Right lobe of liver (tissue), 6 donors: ENCODE measurements around the gene TTLL6. TPM values are rescaled to one million over a fixed set of nuclear protein-coding genes. Genes with fewer than 3 reads are reported as not detected.

Experiments used
- ATAC-seq, 4 donors: fragments of 200-7000 bp; cut with Tn5 transposase; one replicate each; pipeline ENCODE4 v1.9.1; 2020; ENCODE audit warnings: mild to moderate bottlenecking in 4 of 4, moderate library complexity in 4 of 4
- DNase-seq, 3 donors: peaks; one replicate each; pipeline ENCODE4 v3.0.0-alpha.2; 2020
- H3K27ac ChIP-seq, 3 donors: fragments of 200-600 bp; one replicate each; pipeline ENCODE4 v1.8.0; 2022
- H3K27me3 ChIP-seq, 2 donors: fragments of 200-600 bp; one replicate each; pipeline ENCODE4 v1.8.0; 2022
- H3K36me3 ChIP-seq, 4 donors: fragments of 200-600 bp; sonication (generic) in 1 of 4; one replicate each; pipeline versions ENCODE4 v1.5.1 to v1.8.0; 2017 to 2022; ENCODE audit warnings: control low read depth in 1 of 4
- H3K4me1 ChIP-seq, 4 donors: fragments of 200-600 bp; sonication (generic) in 1 of 4; one replicate each; pipeline versions ENCODE4 v1.5.1 to v1.8.0; 2017 to 2022; ENCODE audit warnings: control low read depth in 1 of 4
- H3K4me3 ChIP-seq, 3 donors: fragments of 200-600 bp; one replicate each; pipeline ENCODE4 v1.8.0; 2022
- H3K9me3 ChIP-seq, 4 donors: fragments of 200-600 bp; sonication (generic) in 1 of 4; one replicate each; pipeline versions ENCODE4 v1.5.1 to v1.8.0; 2017 to 2022; ENCODE audit warnings: control low read depth in 1 of 4
- CTCF ChIP-seq, 4 donors: fragments of 200-600 bp in 3 of 4; fragments of 450-650 bp in 1 of 4; IDR thresholded peaks; one replicate each; pipeline versions ENCODE4 v1.5.1 to v1.8.0; 2016 to 2022; ENCODE audit warnings: antibody characterized with exemption in 4 of 4, mild to moderate bottlenecking in 2 of 4
- POLR2A ChIP-seq: fragments of 450-650 bp; IDR thresholded peaks from one replicate; pipeline ENCODE4 v1.6.1; 2017; ENCODE audit warnings: antibody characterized with exemption, mild to moderate bottlenecking
- WGBS: methylation state at CpG from one replicate; pipeline ENCODE4 v1.1.6; 2018; ENCODE audit warnings: low coverage, low lambda C conversion rate; ENCODE audit not compliant: insufficient coverage; ENCODE audit errors: missing lambda C conversion rate; 5-methylcytosine and 5-hydroxymethylcytosine counted together
- intact Hi-C, 2 donors: fragments of 100-400 bp; cut with DNase I; formaldehyde crosslinking; loops; one replicate each; pipeline versions ENCODE4 v1.11.2 to v1.14.1; 2022
- total RNA-seq, 6 experiments: library from RNA; depleted of rRNA in 2 of 6; stranded (reverse); fragments of >200 nt in 2 of 6; fragmentation: NEBNext Ultra II Directional in 3 of 6; extraction: Animal tissue kit (Norgen Biotek cat#: 25700) in 3 of 6; gene quantifications; one replicate each; pipeline versions ENCODE4 v1.1.0 to v1.2.4, GENCODE V29; 2016 to 2023
- donor health status: DM: no; HTN: yes; CAD: no.
- donor health status: DM: no; HTN: no; CAD: no.
- donor health status: DM: no; HTN: no; CAD: no.
- donor health status: DM: no; HTN: yes; CAD: no.
- donor health status: DM: no; HTN: yes; CAD: no.

Gene TTLL6
- total RNA-seq, 6 experiments from 2014 or later = 0.12 TPM; not detected in 5

- no peak for TF ChIP-seq POLR2A
- no peak for TF ChIP-seq CTCF (IDR thresholded peaks at IDR 0.05)
- intact Hi-C loops = no loop called here
- ATAC-seq = no peak
Observed at GRCh38 chr17:48747445-48748363, 69.3 kb downstream of the TTLL6 start.

GRCh38 chr17:48746916-48747444 lies 70.0 kb downstream of the TTLL6 start:
- peaks cover 16 to 58% of the 10 kb centered on the region in 2 donors for H3K27me3 ChIP-seq
- no peak for DNase-seq
- no peaks in the 10 kb centered on the region for H3K36me3 ChIP-seq
- H3K4me3 ChIP-seq = no peak overlapping the region
- no peak overlapping the region for H3K27ac ChIP-seq
- 4% methylated on average over 13 of the region's 21 CpGs for WGBS
- intact Hi-C loops = no loop called here
- TF ChIP-seq CTCF (IDR thresholded peaks at IDR 0.05) = no peak
- TF ChIP-seq POLR2A = no peak
- ATAC-seq = no peak
- H3K9me3 ChIP-seq = no peaks in the 10 kb centered on the region
- H3K4me1 ChIP-seq = no peaks in the 10 kb centered on the region

More at GRCh38 chr17:48747445-48748363, 69.3 kb downstream of the TTLL6 start:
- peaks cover 22 to 60% of the 10 kb centered on the region in 2 donors for H3K27me3 ChIP-seq
- H3K4me1 ChIP-seq = no peaks in the 10 kb centered on the region
- no peak overlapping the region for H3K27ac ChIP-seq
- no peak for DNase-seq
- H3K4me3 ChIP-seq = no peak overlapping the region
- H3K36me3 ChIP-seq = no peaks in the 10 kb centered on the region
- H3K9me3 ChIP-seq = no peaks in the 10 kb centered on the region
- WGBS = 9% methylated on average over 10 of the region's 53 CpGs

- H3K4me3 ChIP-seq = no peak overlapping the region
- WGBS = 12% methylated on average over 11 of the region's 12 CpGs
- intact Hi-C loops = no loop called here
- H3K27me3 ChIP-seq = peaks cover 17 to 57% of the 10 kb centered on the region in 2 donors
- H3K36me3 ChIP-seq = no peaks in the 10 kb centered on the region
- DNase-seq (no peak), ATAC-seq (no peak)
- H3K27ac ChIP-seq = no peak overlapping the region
- TF ChIP-seq CTCF (IDR thresholded peaks at IDR 0.05) = no peak
- TF ChIP-seq POLR2A = no peak
- no peaks in the 10 kb centered on the region for H3K4me1 ChIP-seq
- H3K9me3 ChIP-seq = no peaks in the 10 kb centered on the region
Observed at GRCh38 chr17:48745381-48746275, 71.4 kb downstream of the TTLL6 start.

GRCh38 chr17:48740537-48740936 lies 76.5 kb downstream of the TTLL6 start:
- Histone ChIP-seq H3K27me3 (peaks cover 20 to 38% of the 10 kb centered on the region in 2 donors), H3K9me3 (no peaks in the 10 kb centered on the region), H3K27ac (no peak overlapping the region), H3K4me1 (no peaks in the 10 kb centered on the region), H3K4me3 (no peak overlapping the region), H3K36me3 (no peaks in the 10 kb centered on the region)
- ATAC-seq (no peak), DNase-seq (no peak)
- TF ChIP-seq POLR2A = no peak
- TF ChIP-seq CTCF (IDR thresholded peaks at IDR 0.05) = no peak
- intact Hi-C loops = no loop called here
